ENCODE results near the gene ZNF814. TPM values are rescaled to one million over a fixed set of nuclear protein-coding genes. Genes with fewer than 3 reads are reported as not detected.
"Not testable (repeated sequence)": the region's sequence is repeated elsewhere in the genome, so short reads cannot be mapped to it uniquely, and the experiment has no call there.

The ZNF814 gene
- total RNA-seq, 2 experiments from 2014 or later, result 29.0 to 34.7 TPM

- H3K4me3 Mint-ChIP-seq; H3K4me3 ChIP-seq (ENCODE audit: low read length); H3K27me3 Mint-ChIP-seq; H3K27me3 ChIP-seq (ENCODE audit: control insufficient read depth in 1 of 2, insufficient read depth in 2 of 2, low read length in 2 of 2); H3K27ac ChIP-seq (ENCODE audit: low read depth in 1 of 2, low read length in 2 of 2); H3K27ac Mint-ChIP-seq; ATAC-seq (ENCODE audit: poor library complexity); CTCF ChIA-PET; POLR2A ChIA-PET; DNase-seq; H3K9me3 Mint-ChIP-seq; intact Hi-C loops (cut with DNase I, micrococcal nuclease): not testable (repeated sequence)
- peaks cover 23 to 26% of the 10 kb centered on the region in 2 experiments for H3K9me3 ChIP-seq (ENCODE audit: control insufficient read depth in 1 of 2, insufficient read depth in 1 of 2, low read length in 2 of 2)
- peaks cover 23% of the 10 kb centered on the region for H3K4me1 ChIP-seq (ENCODE audit: insufficient read depth, low read length)
- Mint-ChIP-seq H3K4me1 (ENCODE audit: low read depth) (peaks cover 34% of the 10 kb centered on the region), H3K36me3 (ENCODE audit: low read depth) (peaks cover 78% of the 10 kb centered on the region)
- H3K36me3 ChIP-seq (ENCODE audit: insufficient read depth, low read length), result peaks cover 40% of the 10 kb centered on the region
Measured at GRCh38 chr19:57854117-57854516, 34.7 kb downstream of the ZNF814 start.

GRCh38 chr19:57851812-57852603 is 36.8 kb downstream of the ZNF814 start:
- peaks cover 25% of the 10 kb centered on the region for H3K36me3 ChIP-seq (ENCODE audit: insufficient read depth, low read length)
- peaks cover 62% of the 10 kb centered on the region for H3K36me3 Mint-ChIP-seq (ENCODE audit: low read depth)
- intact Hi-C loops (cut with DNase I, micrococcal nuclease); H3K27me3 ChIP-seq (ENCODE audit: control insufficient read depth in 1 of 2, insufficient read depth in 2 of 2, low read length in 2 of 2); H3K27ac Mint-ChIP-seq; H3K27me3 Mint-ChIP-seq; H3K9me3 Mint-ChIP-seq; DNase-seq; H3K27ac ChIP-seq (ENCODE audit: low read depth in 1 of 2, low read length in 2 of 2); H3K4me3 ChIP-seq (ENCODE audit: low read length); ATAC-seq (ENCODE audit: poor library complexity); H3K4me3 Mint-ChIP-seq: not testable (repeated sequence)
- peaks cover 11 to 17% of the 10 kb centered on the region in 2 experiments for H3K9me3 ChIP-seq (ENCODE audit: control insufficient read depth in 1 of 2, insufficient read depth in 1 of 2, low read length in 2 of 2)
- CTCF ChIA-PET, result interaction anchor here (0.8 kb wide), 1 partner anchor 112 kb away, joined by 3 read pairs; no protein-coding TSS in a partner anchor
- H3K4me1 Mint-ChIP-seq (ENCODE audit: low read depth), result peaks cover 34% of the 10 kb centered on the region
- POLR2A ChIA-PET, result interaction anchor here (1.0 kb wide), 1 partner anchor 83 kb away, joined by 4 read pairs; the partner anchor contains the start of gene ZNF586
- peaks cover 24% of the 10 kb centered on the region for H3K4me1 ChIP-seq (ENCODE audit: insufficient read depth, low read length)

DNA sequence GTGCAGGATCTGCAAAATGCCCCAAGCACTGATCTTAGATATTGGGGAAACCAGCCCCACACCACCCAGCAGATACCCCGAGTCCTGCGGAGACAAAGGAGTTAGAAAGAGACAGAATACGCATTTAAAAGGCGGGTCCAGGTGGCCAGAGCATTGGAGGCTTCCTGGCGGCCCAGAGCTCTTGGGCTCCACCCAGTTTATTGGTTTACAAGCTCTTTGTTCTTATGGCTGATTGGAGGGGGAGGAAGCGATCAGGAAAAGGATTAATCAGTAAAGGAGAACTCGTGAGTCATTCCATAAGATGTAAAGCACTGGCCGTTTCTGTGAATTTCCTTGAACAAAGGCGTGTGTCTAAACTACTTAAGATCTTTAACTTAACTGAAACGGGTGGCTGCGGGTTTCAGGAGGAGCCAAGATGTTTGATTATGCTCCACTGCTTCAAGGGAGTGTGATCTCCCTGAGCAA is 38.3 kb downstream of the ZNF814 start:
- CTCF ChIA-PET, result no interaction called here
- peak overlapping the region in 1 of 2 donors; percentile 84 for H3K27ac ChIP-seq (ENCODE audit: low read depth in 1 of 2, low read length in 2 of 2)
- peaks cover 8 to 9% of the 10 kb centered on the region in 2 experiments for H3K9me3 ChIP-seq (ENCODE audit: control insufficient read depth in 1 of 2, insufficient read depth in 1 of 2, low read length in 2 of 2)

GRCh38 chr19:57849666-57850473 is 39.0 kb downstream of the ZNF814 start, which contains the start of gene ZNF587:
ZNF587 (plus strand) TSS chr19:57849859; CDS start chr19:57850039, 180 bp downstream.
- H3K4me1 ChIP-seq (ENCODE audit: insufficient read depth, low read length), result peaks cover 24% of the 10 kb centered on the region
- peaks cover 39% of the 10 kb centered on the region for H3K4me1 Mint-ChIP-seq (ENCODE audit: low read depth)
- POLR2A ChIA-PET, result interaction anchor here (0.6 to 2.1 kb wide), 7 partner anchors 31 to 500 kb away, joined by 3 to 13 read pairs (median 6); partner anchors contain the start of genes ZNF274, ZNF552, ZNF586 and ZNF814
- peaks cover 16% of the 10 kb centered on the region for H3K36me3 ChIP-seq (ENCODE audit: insufficient read depth, low read length)
- H3K27me3 Mint-ChIP-seq; H3K27me3 ChIP-seq (ENCODE audit: control insufficient read depth in 1 of 2, insufficient read depth in 2 of 2, low read length in 2 of 2); H3K9me3 ChIP-seq (ENCODE audit: control insufficient read depth in 1 of 2, insufficient read depth in 1 of 2, low read length in 2 of 2); H3K9me3 Mint-ChIP-seq: not testable (repeated sequence)
- peak within 1 kb of the TSS; percentile 97 for H3K27ac Mint-ChIP-seq
- H3K36me3 Mint-ChIP-seq (ENCODE audit: low read depth), result peaks cover 49% of the 10 kb centered on the region
- CTCF ChIA-PET, result interaction anchor here (1.5 kb wide), 1 partner anchor 31 kb away, joined by 6 read pairs; no protein-coding TSS in a partner anchor
- DNase-seq (peak; percentile 62 to 95 (median 73)), ATAC-seq (ENCODE audit: poor library complexity) (peak; percentile 98)
- H3K4me3 ChIP-seq (ENCODE audit: low read length), result peak within 1 kb of the TSS; percentile 89
- H3K4me3 Mint-ChIP-seq, result peak within 1 kb of the TSS; percentile 96
- intact Hi-C loops (cut with DNase I, micrococcal nuclease), result loop anchor here in 1 of 2 experiments (2.0 kb wide), 1 partner anchor 31 kb away; no protein-coding TSS in a partner anchor
- H3K27ac ChIP-seq (ENCODE audit: low read depth in 1 of 2, low read length in 2 of 2), result peak within 1 kb of the TSS; percentile 84 to 91

More for the DNA sequence above, 38.3 kb downstream of the ZNF814 start:
- H3K27me3 ChIP-seq (ENCODE audit: control insufficient read depth in 1 of 2, insufficient read depth in 2 of 2, low read length in 2 of 2), result no peaks in the 10 kb centered on the region
- POLR2A ChIA-PET, result interaction anchor here (1.4 to 2.1 kb wide), 4 partner anchors 31 to 333 kb away, joined by 5 to 13 read pairs (median 10); partner anchors contain the start of genes ZNF274, ZNF552 and ZNF814
- Mint-ChIP-seq H3K4me3 (peak overlapping the region; percentile 96), H3K27me3 (no peaks in the 10 kb centered on the region), H3K4me1 (ENCODE audit: low read depth) (peaks cover 39% of the 10 kb centered on the region), H3K9me3 (no peaks in the 10 kb centered on the region), H3K27ac (peak overlapping the region; percentile 97), H3K36me3 (ENCODE audit: low read depth) (peaks cover 55% of the 10 kb centered on the region)
- H3K4me3 ChIP-seq (ENCODE audit: low read length), result peak overlapping the region; percentile 89
- ATAC-seq (ENCODE audit: poor library complexity), result no peak
- DNase-seq, result peak in 1 of 14 experiments; percentile 8
- intact Hi-C loops (cut with DNase I, micrococcal nuclease), result no loop called here
- H3K4me1 ChIP-seq (ENCODE audit: insufficient read depth, low read length), result peaks cover 24% of the 10 kb centered on the region
- H3K36me3 ChIP-seq (ENCODE audit: insufficient read depth, low read length), result peaks cover 19% of the 10 kb centered on the region
- no peak for TF ChIP-seq CTCF (IDR thresholded peaks at IDR 0.05)

DNA sequence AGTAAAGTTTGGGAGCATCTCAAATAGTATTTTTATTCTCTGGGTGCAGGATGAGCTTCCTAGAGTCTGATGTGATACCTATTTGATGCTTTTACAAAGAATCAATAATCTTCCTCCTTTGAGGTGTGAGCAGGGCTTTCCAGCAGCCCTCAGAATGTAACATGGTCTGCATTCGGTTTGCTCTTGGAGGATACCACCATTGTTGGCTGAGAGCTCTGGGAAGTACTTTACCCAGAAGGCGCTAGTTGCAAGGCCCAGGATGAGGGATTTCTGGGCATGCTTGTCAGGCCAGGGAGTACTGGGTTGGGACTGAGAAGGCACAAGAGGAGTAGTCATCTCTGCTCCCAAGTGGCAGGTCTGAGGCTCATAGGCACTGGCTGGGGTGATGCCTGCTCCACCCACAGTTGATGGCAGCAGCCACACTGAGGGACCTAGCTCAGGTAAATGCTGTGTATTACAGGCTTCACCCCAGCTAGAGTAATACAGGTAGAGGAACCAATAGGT is 39.6 kb downstream of the ZNF814 start:
- not testable (repeated sequence) for H3K27me3 ChIP-seq (ENCODE audit: control insufficient read depth in 1 of 2, insufficient read depth in 2 of 2, low read length in 2 of 2); H3K9me3 Mint-ChIP-seq; DNase-seq; H3K27me3 Mint-ChIP-seq; H3K9me3 ChIP-seq (ENCODE audit: control insufficient read depth in 1 of 2, insufficient read depth in 1 of 2, low read length in 2 of 2); H3K27ac ChIP-seq (ENCODE audit: low read depth in 1 of 2, low read length in 2 of 2)
- Mint-ChIP-seq H3K36me3 (ENCODE audit: low read depth) (peaks cover 52% of the 10 kb centered on the region), H3K27ac (peak overlapping the region; percentile 97), H3K4me3 (peak overlapping the region; percentile 96), H3K4me1 (ENCODE audit: low read depth) (peaks cover 39% of the 10 kb centered on the region)
- Histone ChIP-seq H3K4me3 (ENCODE audit: low read length) (peak overlapping the region; percentile 89), H3K4me1 (ENCODE audit: insufficient read depth, low read length) (peaks cover 24% of the 10 kb centered on the region), H3K36me3 (ENCODE audit: insufficient read depth, low read length) (peaks cover 14% of the 10 kb centered on the region)
- CTCF ChIA-PET, result interaction anchor here (1.5 kb wide), 1 partner anchor 30 kb away, joined by 6 read pairs; no protein-coding TSS in a partner anchor
- intact Hi-C loops (cut with DNase I, micrococcal nuclease), result loop anchor here in 1 of 2 experiments (2.0 kb wide), 1 partner anchor 30 kb away; no protein-coding TSS in a partner anchor
- peak; percentile 7 for ATAC-seq (ENCODE audit: poor library complexity)
- POLR2A ChIA-PET, result interaction anchor here (0.6 to 2.1 kb wide), 8 partner anchors 30 to 501 kb away, joined by 3 to 13 read pairs (median 6); partner anchors contain the start of genes ZNF274, ZNF552, ZNF586 and ZNF814

Measured in CD4-positive, alpha-beta T cell (primary cell).